IMR-90 (cell line): Measurements from ENCODE around the gene MRPL12.

ENCODE experiments used
- CEBPB ChIP-seq: IDR thresholded peaks from 2 replicates; pipeline ENCODE4 v1.6.1; 2012; ENCODE audit warnings: low read depth, low read length, improper control_type of control experiment
- CHD1 ChIP-seq: IDR thresholded peaks from 2 replicates; pipeline ENCODE4 v1.6.1; 2012; ENCODE audit warnings: low read depth, low read length, improper control_type of control experiment
- CTCF ChIP-seq: conservative IDR thresholded peaks from 2 replicates; pipeline ENCODE4 v1.5.1; 2012; ENCODE audit warnings: mild to moderate bottlenecking, low read depth, low read length, improper control_type of control experiment
- MXI1 ChIP-seq: IDR thresholded peaks from 2 replicates; pipeline ENCODE4 v1.6.1; 2012; ENCODE audit warnings: low read depth, mild to moderate bottlenecking, low read length, moderate library complexity, borderline replicate concordance
- POLR2A ChIP-seq: IDR thresholded peaks from 2 replicates; pipeline ENCODE4 v1.6.1; 2012; ENCODE audit warnings: mild to moderate bottlenecking, low read depth, low read length
- RAD21 ChIP-seq: IDR thresholded peaks from 2 replicates; pipeline ENCODE4 v1.6.1; 2012; ENCODE audit warnings: low read length, improper control_type of control experiment
- RFX5 ChIP-seq: IDR thresholded peaks from 2 replicates; pipeline ENCODE4 v1.8.0; 2012; ENCODE audit warnings: low read depth, mild to moderate bottlenecking, low read length, moderate library complexity
- SMC3 ChIP-seq: fragments of 150-350 bp; IDR thresholded peaks from 2 replicates; pipeline ENCODE4 v1.6.1; 2016; ENCODE audit warnings: low read depth, mild to moderate bottlenecking, antibody characterized with exemption, low read length, moderate library complexity

GRCh38 chr17:81691608-81692007 is 11.6 kb upstream of the MRPL12 start:
- no peak for TF ChIP-seq CTCF
- no peak for TF ChIP-seq RAD21
- TF ChIP-seq MXI1, result no peak
- TF ChIP-seq POLR2A, result no peak
- TF ChIP-seq CHD1, result no peak
- no peak for TF ChIP-seq SMC3
- TF ChIP-seq RFX5, result no peak
- no peak for TF ChIP-seq CEBPB
